AG09319 (cell line): ENCODE measurements around the gene CLCA4.

Experiments used
- DNase-seq: peaks from one replicate; pipeline ENCODE4 v3.0.0-alpha.2; 2010; ENCODE audit warnings: low read depth; ENCODE audit errors: extremely low read depth
- CTCF ChIP-seq: IDR thresholded peaks from 2 replicates; pipeline ENCODE4 v1.5.1; 2011; ENCODE audit warnings: low read depth, mild to moderate bottlenecking, inconsistent platforms, low read length, moderate library complexity

Gene CLCA4

GRCh38 chr1:86616433-86616832 is 69.6 kb downstream of the CLCA4 start:
- no peak for DNase-seq
- no peak for TF ChIP-seq CTCF

DNA sequence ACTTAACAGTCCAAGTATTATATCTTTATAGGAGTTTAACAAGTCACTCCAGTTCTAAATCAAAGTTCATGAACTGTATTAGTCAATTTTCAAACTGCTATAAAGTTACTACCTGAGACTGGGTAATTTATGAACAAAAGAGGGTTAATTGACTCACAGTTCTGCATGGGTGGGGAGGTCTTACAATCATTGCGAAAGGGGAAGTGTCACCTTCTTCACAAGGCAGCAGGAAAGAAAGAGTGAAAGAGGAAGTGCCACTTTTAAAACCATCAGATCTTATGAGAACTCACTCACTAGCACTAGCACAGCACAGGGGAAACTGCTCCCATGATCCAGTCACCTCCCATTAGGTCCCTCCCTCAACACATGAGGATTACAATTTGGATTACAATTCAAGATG is 70.0 kb downstream of the CLCA4 start:
- no peak for DNase-seq
- no peak for TF ChIP-seq CTCF

- no peak for TF ChIP-seq CTCF
- DNase-seq = no peak
Measured at GRCh38 chr1:86618358-86618757, 71.5 kb downstream of the CLCA4 start.

DNA sequence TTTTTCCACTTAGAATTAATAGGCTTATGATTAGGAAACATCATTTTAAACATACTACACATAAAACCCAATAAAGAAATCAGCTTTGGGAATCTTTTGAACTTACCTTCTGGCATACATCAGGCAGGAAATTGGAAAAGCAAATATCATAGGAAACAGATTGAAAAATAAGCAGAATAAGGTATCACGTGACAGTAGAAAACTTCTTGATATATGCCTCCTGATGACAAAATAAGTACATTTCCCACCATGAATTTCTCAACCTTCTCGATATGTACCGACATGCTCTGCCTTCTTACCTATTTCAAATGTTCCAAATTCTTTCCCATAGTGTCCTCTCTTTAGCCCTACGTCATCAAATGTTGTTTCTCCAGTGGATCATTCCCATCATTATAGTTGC is 72.4 kb downstream of the CLCA4 start:
- TF ChIP-seq CTCF = no peak

GRCh38 chr1:86621286-86621685 is 74.4 kb downstream of the CLCA4 start:
- no peak for DNase-seq
- no peak for TF ChIP-seq CTCF

More for the DNA sequence above, 72.4 kb downstream of the CLCA4 start:
- no peak for DNase-seq
